ENCODE results near the gene RSRC2. TPM values are rescaled to one million over a fixed set of nuclear protein-coding genes. Genes with fewer than 3 reads are reported as not detected.
A peak's percentile ranks its signal among the peaks of the same experiment; 100 is the strongest.

RSRC2 gene
- total and polyA plus RNA-seq, 9 of the 15 experiments (the other 6 are each of a cell fraction or from before 2014, with no cell fraction given), result 52.6 to 123 (median 80.3) TPM

GRCh38 chr12:122563361-122563760 lies 36.6 kb upstream of the RSRC2 start:
- no peaks in the 10 kb centered on the region for H3K9me1 ChIP-seq (ENCODE audit: control insufficient read depth, insufficient read depth, low read length)
- no peaks in the 10 kb centered on the region for H4K20me1 ChIP-seq (replicated peaks; ENCODE audit: control insufficient read depth, insufficient read depth, low read length)
- in situ Hi-C loops (cut with MboI) (no loop called here), intact Hi-C loops (cut with micrococcal nuclease) (no loop called here)
- DNase-seq (ENCODE audit: extremely low read depth in 1 of 4, low spot score in 3 of 4) (no peak), FAIRE-seq (peak; percentile 15), ATAC-seq (no peak)
- 100% methylated on average over 4 of the region's 4 CpGs for WGBS (ENCODE audit: insufficient coverage, low coverage, missing lambda C conversion rate)
- H3K36me3 ChIP-seq (ENCODE audit: control insufficient read depth, insufficient read depth, low read length), result peaks cover 76% of the 10 kb centered on the region
- ChIA-PET CTCF (ENCODE audit: low intra/inter-chr PET ratio) (no interaction called here), POLR2A (interaction anchor here (0.9 kb wide), 1 partner anchor 8 kb away, joined by 3 read pairs; no protein-coding TSS in a partner anchor)
- no TSS peak for BruUV-seq (replicated peaks)
- H3K27me3 ChIP-seq (ENCODE audit: control insufficient read depth in 2 of 2, insufficient read depth in 2 of 2, low read length in 2 of 2), result no peaks in the 10 kb centered on the region
- no peak overlapping the region for H3K4me2 ChIP-seq (ENCODE audit: insufficient read depth, low read length)
- no peaks in the 10 kb centered on the region; a peak in 1 of 5 replicates for H3K4me1 ChIP-seq (replicated peaks in 1 of 2; ENCODE audit: control insufficient read depth in 2 of 2, insufficient read depth in 2 of 2, low read length in 2 of 2)
- H3K9me3 ChIP-seq (replicated peaks; ENCODE audit: control insufficient read depth, insufficient read depth, low read depth, low read length), result no peaks in the 10 kb centered on the region
- no peak overlapping the region for H3K27ac ChIP-seq (ENCODE audit: extremely low read depth, low read depth, low read length)
- no peaks in the 10 kb centered on the region for H3K79me2 ChIP-seq (ENCODE audit: control insufficient read depth, insufficient read depth, low read length)
- no peak overlapping the region for H2AFZ ChIP-seq (ENCODE audit: low read depth, low read length)
- no peak overlapping the region for H3K9ac ChIP-seq (ENCODE audit: insufficient read depth in 1 of 2, low read depth in 2 of 2, low read length in 2 of 2)
- H3K4me3 ChIP-seq, result no peak overlapping the region
- no peak for TF ChIP-seq CHD4 (IDR thresholded peaks at IDR 0.05; ENCODE audit: insufficient read depth, insufficient replicate concordance, low read depth, low read length, poor library complexity, severe bottlenecking)
- TF ChIP-seq TAL1 (IDR thresholded peaks at IDR 0.05), result no peak
- TF ChIP-seq PHTF2 (CRISPR knock-in tag; IDR thresholded peaks at IDR 0.05), result no peak
- no peak for TF ChIP-seq CREB3L1 (IDR thresholded peaks at IDR 0.05; ENCODE audit: borderline replicate concordance, low read depth)
- TF ChIP-seq HDAC3 (IDR thresholded peaks at IDR 0.05; ENCODE audit: borderline replicate concordance, partially characterized antibody), result no peak
- TF ChIP-seq SP2 (IDR thresholded peaks at IDR 0.05; ENCODE audit: extremely low read depth, low read depth, low read length, poor library complexity, severe bottlenecking), result no peak
- no peak for TF ChIP-seq KDM2B (CRISPR knock-in tag; IDR thresholded peaks at IDR 0.05)
- no peak for TF ChIP-seq CUX1 (CRISPR knock-in tag; IDR thresholded peaks at IDR 0.05)
- TF ChIP-seq ZNF551 (CRISPR knock-in tag; IDR thresholded peaks at IDR 0.05), result no peak
- TF ChIP-seq FOXP4 (CRISPR knock-in tag; IDR thresholded peaks at IDR 0.05; ENCODE audit: borderline replicate concordance), result no peak
- TF ChIP-seq CBX1 (IDR thresholded peaks at IDR 0.05; ENCODE audit: low read depth), result no peak
- TF ChIP-seq RBM34 (IDR thresholded peaks at IDR 0.05; ENCODE audit: borderline replicate concordance, insufficient read depth, low read length), result no peak

Measured in K562 (cell line).